Measurements from ENCODE around the gene ITPRID1.

GRCh38 chr7:31466036-31466435 is 47.9 kb upstream of the ITPRID1 start:
- TF ChIP-seq CTCF (IDR thresholded peaks at IDR 0.05), result no peak
- no peak for TF ChIP-seq POLR2A (IDR thresholded peaks at IDR 0.05)
- TF ChIP-seq POLR2AphosphoS5 (IDR thresholded peaks at IDR 0.05; ENCODE audit: insufficient read depth in 1 of 2, low read depth in 1 of 2), result no peak

Data from vagina (tissue), 2 donors.